GM12891 (cell line): Measurements from ENCODE around the gene TBL1XR1.

Source experiments
- POLR2A ChIP-seq: IDR thresholded peaks from 2 replicates; pipeline ENCODE4 v1.6.1; 2011; ENCODE audit warnings: low read depth, low read length, control low read depth
- POLR2AphosphoS5 ChIP-seq: IDR thresholded peaks from 2 replicates; pipeline ENCODE4 v1.6.1; 2011; ENCODE audit warnings: low read depth, low read length, control low read depth
- TAF1 ChIP-seq: IDR thresholded peaks from 2 replicates; pipeline ENCODE4 v1.6.1; 2011; ENCODE audit warnings: low read depth, low read length, control low read depth

GRCh38 chr3:177037241-177037640, 160.0 kb downstream of the TBL1XR1 start:
- no peak for TF ChIP-seq POLR2A
- TF ChIP-seq TAF1, result no peak
- no peak for TF ChIP-seq POLR2AphosphoS5
